Measurements from ENCODE around the gene SDK1.

The SDK1 gene

DNA sequence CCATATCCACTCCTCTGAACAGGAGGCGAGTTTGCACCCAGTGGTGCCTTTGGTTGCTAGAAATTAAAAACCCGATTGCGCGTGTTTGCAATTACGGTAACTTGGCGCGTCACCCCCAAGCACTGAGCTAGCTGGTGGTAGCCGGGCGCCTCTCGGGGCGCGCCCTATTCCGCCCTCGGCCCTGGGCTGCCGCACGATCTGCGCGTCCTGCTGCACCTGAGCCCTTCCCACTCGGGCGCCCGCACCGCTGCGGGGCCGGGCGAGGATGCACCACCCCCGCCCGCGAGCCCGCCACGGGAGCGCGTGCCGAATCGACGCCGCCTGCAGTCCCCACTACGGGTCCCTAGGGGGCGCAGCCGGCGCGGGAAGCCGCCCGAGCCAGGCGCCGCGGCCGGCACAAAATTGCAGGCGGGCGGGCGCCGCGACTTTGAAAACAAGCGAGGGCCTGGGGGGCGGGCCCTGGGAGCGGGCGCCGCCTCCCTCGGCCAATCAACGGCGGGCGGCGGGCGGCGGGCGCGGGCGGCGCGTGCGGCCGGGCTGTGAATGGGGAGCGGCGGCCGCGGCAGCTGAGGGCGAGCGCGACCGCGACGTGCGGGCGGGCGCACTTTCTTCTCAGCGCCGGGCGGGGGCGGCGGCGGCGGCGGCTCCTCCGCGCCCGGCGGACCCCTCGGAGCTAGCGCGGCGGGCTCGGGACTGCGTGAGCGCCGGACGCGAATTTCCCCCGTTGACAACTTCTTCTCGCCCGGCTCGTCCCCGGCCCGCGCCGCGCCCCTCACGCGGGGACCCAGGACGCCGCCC is at the start of gene SDK1:
SDK1 (plus strand) TSS at position 602 of the 798 bp plus-strand sequence. CDS start 335 bp downstream, outside the sequence.
- DNase-seq = peak; percentile 62

GRCh38 chr7:3254718-3255117 is 46.3 kb upstream of the SDK1 start:
- no peak for DNase-seq

DNA sequence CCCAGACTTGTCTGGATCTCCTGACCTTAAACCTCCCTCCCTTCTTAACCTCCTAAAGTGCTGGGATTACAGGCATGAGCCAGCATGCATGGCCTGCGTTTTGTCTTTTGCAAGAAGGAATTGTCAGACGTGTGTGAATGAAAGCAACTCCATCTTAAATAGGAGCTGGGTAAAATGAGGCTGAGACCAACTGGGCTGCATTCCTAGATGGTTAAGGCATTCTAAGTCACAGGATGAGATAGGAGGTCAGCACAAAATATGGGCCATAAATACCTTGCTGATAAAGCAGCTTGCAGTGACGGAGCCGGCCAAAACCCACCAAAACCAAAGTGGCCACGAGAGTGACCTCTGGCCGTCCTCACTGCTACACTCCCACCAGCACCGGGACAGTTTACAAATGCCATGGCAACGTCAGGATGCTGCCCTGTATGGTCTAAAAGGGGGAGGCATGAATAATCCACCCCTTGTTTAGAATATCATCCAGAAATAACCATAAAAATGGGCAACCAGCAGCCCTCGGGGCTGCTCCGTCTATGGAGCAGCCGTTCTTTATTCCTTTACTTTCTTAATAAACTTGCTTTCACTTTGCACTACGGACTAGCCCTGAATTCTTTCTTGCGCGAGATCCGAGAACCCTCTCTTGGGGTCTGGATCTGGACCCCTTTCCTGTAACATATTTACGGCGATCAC is 41.2 kb upstream of the SDK1 start:
- DNase-seq = no peak

DNA sequence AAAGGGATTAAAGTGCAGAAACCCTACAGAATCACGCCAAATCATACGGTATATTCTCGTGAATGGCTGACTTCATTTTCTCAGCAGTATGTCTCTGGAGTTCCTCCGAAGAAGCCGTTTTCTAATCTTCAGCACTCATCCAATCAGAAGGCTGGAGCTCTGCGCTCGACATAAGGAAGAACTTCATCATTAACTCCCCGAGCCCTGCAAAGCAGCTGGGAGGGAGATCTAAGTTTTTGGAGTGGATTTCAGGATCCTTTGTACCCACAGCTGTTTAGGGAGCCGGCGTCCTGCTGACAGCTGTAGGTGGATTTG is 40.7 kb upstream of the SDK1 start:
- no peak for DNase-seq

DNA sequence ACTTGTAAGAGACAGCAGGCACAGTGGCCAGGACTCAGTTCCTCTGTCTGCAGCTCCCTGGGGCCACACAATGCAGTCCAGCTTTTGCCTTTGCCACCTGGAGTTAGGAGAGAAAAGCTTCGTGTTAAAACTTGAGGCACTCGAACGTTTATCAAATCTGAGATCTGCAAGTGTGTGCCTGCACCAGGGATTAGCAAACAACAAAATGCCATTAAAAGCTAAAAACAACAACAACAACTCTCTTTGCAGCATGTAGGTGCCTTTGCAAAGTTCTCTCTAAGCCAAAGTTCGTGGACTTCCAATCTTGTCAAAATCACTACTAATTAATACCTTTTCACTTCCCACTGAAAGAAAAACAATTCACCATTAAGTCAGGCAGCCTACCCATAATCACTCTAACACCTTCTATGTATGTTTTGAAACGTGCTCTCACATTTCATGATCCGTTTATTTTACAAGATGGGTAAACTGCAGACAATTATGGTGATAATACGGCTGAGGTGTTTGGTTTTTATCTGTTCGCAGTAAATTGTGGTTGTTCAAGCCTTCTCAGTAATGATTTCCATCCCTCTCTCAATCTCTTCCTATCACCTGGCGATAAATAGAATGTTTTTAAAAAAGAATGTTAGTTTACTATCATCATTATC is 36.2 kb upstream of the SDK1 start:
- no peak for DNase-seq

- no peak for DNase-seq
Measured at GRCh38 chr7:3265388-3265787, 35.7 kb upstream of the SDK1 start.

GRCh38 chr7:3266240-3266639 is 34.8 kb upstream of the SDK1 start:
- DNase-seq = no peak

GRCh38 chr7:3267966-3268690 is 32.9 kb upstream of the SDK1 start:
- no peak for DNase-seq

DNA sequence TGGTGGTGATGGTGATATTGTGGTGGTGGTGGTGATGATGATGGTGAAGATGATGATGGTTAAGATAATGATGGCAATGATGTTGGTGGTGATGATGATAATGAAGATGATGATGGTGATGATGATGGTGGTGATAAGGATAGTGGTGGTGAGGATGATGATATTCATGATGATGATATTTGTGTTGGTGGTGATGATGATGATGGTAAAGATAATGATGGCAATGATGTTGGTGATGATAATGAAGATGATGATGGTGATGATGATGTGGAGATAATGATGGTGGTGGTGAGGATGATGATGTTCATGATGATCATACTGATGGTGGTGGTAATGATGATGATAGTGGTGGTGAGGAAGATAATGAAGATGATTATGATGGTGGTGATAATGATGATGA is 30.7 kb upstream of the SDK1 start:
- DNase-seq = no peak

GRCh38 chr7:3271298-3271697 is 29.8 kb upstream of the SDK1 start:
- DNase-seq = no peak

- no peak for DNase-seq
Measured at GRCh38 chr7:3272691-3273141, 28.3 kb upstream of the SDK1 start.

DNA sequence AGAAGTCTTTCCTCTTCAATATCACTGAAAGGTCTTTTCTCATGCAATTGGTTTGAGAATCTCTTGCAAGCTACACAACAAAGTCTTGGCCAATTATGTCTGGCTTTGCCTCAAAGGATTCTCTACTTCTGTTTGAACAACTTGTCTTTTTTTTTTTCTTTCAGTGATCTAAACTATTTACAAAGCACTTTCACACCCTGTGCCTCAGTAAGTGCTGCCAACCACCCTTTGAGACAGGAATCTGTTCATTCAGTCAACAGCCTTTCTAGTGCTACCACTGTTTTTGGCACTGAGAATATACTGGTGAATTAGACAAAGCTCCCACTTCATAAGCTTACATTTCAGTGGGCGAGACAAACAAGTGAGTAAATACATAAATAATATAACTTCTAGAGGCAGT is 26.9 kb upstream of the SDK1 start:
- DNase-seq = no peak

GRCh38 chr7:3277604-3278572 is 23.2 kb upstream of the SDK1 start:
- DNase-seq = no peak

GRCh38 chr7:3279147-3279818 is 21.8 kb upstream of the SDK1 start:
- no peak for DNase-seq

- no peak for DNase-seq
Measured at GRCh38 chr7:3280445-3280844, 20.6 kb upstream of the SDK1 start.

DNA sequence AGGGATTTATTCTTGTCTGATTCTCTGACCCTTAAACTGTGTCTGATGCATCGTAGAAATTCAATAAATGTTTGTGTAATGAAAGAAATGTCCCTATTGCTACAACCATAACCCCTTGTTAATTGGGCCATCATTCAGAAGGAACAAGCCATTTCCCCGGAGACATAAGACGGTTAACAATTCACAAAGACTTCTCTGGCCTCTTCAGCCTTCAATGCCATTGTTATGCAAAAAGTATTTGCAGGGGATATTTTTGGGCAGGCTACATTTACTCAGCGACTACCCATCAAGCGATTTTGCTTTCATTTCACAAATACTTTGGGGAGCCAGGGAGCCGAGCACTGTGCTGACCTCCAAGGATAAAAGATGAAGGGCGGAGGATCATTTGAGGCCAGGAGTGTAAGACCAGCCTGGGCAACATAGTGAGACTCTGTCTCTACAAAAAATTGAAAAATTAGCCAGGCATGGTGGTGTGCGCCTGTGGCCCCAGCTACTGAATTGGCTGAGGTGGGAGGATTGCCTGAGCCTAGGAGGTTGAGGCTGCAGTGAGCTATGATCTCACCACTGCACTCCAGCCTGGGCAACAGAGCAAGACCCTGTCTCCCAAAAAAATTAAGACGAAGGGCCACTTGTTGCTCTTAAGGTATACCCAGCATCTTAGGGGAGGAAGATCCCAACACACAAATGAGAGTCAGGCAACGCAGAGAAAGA is 20.0 kb upstream of the SDK1 start:
- no peak for DNase-seq

- no peak for DNase-seq
Measured at GRCh38 chr7:3282457-3282856, 18.6 kb upstream of the SDK1 start.

DNA sequence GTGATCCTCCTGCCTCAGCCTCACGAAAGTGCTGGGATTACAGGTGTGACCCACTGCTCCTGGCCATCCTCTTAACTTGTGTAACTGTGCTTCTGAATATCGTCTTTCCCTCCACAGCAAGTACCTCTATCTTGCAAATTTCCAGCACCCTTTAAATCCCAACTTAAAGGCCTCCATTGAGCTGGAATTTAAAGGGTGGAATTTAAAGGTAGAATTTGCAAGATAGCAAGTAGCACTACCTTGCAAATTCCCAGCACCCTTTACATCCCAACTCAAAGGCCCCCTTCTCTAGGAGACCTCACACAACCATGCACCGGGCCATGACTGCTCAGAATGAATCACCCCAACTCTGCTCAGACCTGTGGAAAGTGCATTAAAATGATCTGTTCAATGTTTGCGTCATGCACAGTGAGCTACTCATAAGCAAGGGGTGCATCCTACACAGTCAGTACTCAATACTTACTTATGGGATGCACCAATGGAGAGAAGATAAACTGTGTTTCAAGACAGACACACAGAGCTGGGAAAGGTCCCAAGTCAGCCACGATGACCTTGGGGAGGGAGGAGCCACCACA is 17.8 kb upstream of the SDK1 start:
- no peak for DNase-seq

DNA sequence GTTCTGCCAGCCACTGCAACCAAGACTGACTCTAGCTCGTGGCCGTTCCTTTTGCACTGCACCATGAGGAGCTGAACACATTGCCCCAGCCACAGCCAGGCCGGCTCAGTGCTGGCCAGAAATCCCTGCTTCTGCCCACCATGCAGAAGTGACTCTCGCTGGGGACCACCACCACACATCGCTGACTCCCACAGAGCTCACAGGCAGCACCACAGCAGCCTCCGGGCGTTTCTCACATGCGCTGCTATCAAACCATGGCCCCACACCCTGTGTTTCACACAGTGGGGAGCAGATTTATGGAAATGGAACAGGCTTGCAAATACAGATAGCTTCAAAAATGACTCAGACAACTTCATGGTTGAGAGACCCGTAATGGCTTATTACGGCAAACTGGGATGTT is 15.4 kb upstream of the SDK1 start:
- no peak for DNase-seq

- no peak for DNase-seq
Measured at GRCh38 chr7:3289996-3290395, 11.1 kb upstream of the SDK1 start.

- no peak for DNase-seq
Measured at GRCh38 chr7:3292694-3293093, 8.4 kb upstream of the SDK1 start.

Data from NCI-H2107 (cell line).